D721Med (cell line): Measurements from ENCODE around the gene NCAM1.

Experiments
- DNase-seq: peaks from one replicate; pipeline ENCODE4 v3.0.0; 2011; ENCODE audit warnings: low spot score; ENCODE audit not compliant: insufficient read length
- FAIRE-seq: peaks from 2 replicates; lab custom pipeline; 2011; peaks lifted over from hg19 to GRCh38; lab: Jason Lieb, UNC
- TF ChIP-seq, protein P1 (sequence below): IDR thresholded peaks from 2 replicates; pipeline ENCODE4 v1.5.1; 2012; ENCODE audit warnings: mild to moderate bottlenecking, control low read depth; ENCODE audit not compliant: insufficient read depth; ENCODE audit errors: missing control alignments

NCAM1 gene

DNA sequence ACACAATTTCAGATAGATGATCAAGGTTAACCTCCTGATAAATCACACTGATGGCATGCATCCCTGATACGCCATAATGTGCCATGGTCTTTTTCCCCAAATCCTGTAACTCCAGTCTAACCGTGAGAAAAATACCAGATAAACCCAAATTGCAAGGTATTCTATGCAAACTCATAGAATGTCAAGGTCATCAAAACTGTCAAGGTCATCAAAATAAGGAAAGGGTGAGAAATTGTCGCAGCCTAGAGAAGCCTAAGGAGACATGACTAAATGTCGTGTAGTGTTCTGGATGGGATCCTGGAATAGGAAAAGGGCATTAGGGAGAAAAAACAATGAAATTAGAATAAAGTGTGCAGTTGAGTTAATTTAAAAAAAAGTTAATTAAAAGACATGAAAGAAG lies 357.9 kb downstream of the NCAM1 start:
- FAIRE-seq (no peak), DNase-seq (no peak)
- TF ChIP-seq, protein P1, sequence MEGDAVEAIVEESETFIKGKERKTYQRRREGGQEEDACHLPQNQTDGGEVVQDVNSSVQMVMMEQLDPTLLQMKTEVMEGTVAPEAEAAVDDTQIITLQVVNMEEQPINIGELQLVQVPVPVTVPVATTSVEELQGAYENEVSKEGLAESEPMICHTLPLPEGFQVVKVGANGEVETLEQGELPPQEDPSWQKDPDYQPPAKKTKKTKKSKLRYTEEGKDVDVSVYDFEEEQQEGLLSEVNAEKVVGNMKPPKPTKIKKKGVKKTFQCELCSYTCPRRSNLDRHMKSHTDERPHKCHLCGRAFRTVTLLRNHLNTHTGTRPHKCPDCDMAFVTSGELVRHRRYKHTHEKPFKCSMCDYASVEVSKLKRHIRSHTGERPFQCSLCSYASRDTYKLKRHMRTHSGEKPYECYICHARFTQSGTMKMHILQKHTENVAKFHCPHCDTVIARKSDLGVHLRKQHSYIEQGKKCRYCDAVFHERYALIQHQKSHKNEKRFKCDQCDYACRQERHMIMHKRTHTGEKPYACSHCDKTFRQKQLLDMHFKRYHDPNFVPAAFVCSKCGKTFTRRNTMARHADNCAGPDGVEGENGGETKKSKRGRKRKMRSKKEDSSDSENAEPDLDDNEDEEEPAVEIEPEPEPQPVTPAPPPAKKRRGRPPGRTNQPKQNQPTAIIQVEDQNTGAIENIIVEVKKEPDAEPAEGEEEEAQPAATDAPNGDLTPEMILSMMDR, result no peak

DNA sequence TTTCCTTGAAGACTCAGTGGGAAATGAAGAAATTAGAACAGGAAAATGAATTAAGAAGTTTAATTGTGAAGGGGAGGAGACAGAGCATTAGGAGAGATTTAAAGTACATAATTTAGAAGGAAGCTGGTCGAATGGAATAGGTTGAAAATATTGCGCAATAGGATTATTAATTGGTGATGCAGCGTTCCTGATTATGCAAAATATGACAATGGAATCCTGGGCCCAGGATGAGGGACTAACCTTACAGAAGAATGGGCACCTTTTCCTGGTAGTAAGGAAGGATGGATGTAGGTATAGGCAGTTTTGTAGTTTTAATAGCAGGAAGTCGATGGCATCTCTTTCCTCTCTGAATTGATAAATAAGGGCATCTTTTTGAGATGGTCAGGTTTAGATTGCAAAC lies 360.9 kb downstream of the NCAM1 start:
- TF ChIP-seq, protein P1, result no peak
- FAIRE-seq, result no peak
- no peak for DNase-seq

DNA sequence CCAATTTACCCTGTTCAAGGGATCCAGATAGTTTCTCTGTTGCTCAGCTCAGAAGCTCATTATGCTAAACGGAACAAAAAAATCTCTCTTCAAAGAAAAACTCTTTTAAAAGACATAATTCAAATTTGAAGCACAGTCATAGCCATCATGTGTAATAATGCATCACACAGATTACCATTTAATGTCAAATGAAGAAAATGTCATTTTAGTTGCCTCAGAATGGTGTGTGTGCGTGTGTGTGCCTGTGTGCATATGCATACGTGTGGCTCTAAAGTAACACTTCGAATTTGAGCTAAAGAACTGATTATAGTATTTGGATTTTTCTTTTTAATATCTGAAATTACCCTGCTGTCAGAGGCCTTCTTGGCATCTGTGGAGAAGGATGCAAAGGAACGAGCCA lies 363.0 kb downstream of the NCAM1 start:
- TF ChIP-seq, protein P1, result no peak
- DNase-seq, result no peak
- no peak for FAIRE-seq
